NCI-H2107 (cell line): Measurements from ENCODE around the gene RGS7.
"Not testable (repeated sequence)": the region's sequence is repeated elsewhere in the genome, so short reads cannot be mapped to it uniquely, and the experiment has no call there.

Experiments used
- DNase-seq: peaks from one replicate; lab custom pipeline; 2025; lab: John Stamatoyannopoulos, UW

The RGS7 gene

GRCh38 chr1:240980342-240980741, 376.7 kb downstream of the RGS7 start:
- no peak for DNase-seq

- no peak for DNase-seq
These were observed 380.3 kb downstream of the RGS7 start for GRCh38 chr1:240976685-240977084.

- no peak for DNase-seq
These were observed 383.1 kb downstream of the RGS7 start for GRCh38 chr1:240973875-240974274.

GRCh38 chr1:240972059-240972458, 384.9 kb downstream of the RGS7 start:
- DNase-seq: not testable (repeated sequence)

GRCh38 chr1:240970253-240970652, 386.8 kb downstream of the RGS7 start:
- DNase-seq: no peak

GRCh38 chr1:240968864-240969263, 388.1 kb downstream of the RGS7 start:
- DNase-seq: no peak

GRCh38 chr1:240967070-240967724, 389.8 kb downstream of the RGS7 start:
- DNase-seq: no peak

GRCh38 chr1:240965581-240966091, 391.4 kb downstream of the RGS7 start:
- no peak for DNase-seq

GRCh38 chr1:240962086-240962485, 394.9 kb downstream of the RGS7 start:
- no peak for DNase-seq

GRCh38 chr1:240956424-240956823, 400.6 kb downstream of the RGS7 start:
- no peak for DNase-seq

- no peak for DNase-seq
These were observed 401.0 kb downstream of the RGS7 start for GRCh38 chr1:240956020-240956419.

GRCh38 chr1:240947438-240948224, 409.4 kb downstream of the RGS7 start:
- DNase-seq: no peak

GRCh38 chr1:240946926-240947325, 410.1 kb downstream of the RGS7 start:
- no peak for DNase-seq

- no peak for DNase-seq
These were observed 414.1 kb downstream of the RGS7 start for GRCh38 chr1:240942901-240943300.

GRCh38 chr1:240941701-240942370, 415.2 kb downstream of the RGS7 start:
- DNase-seq: no peak

- no peak for DNase-seq
These were observed 419.9 kb downstream of the RGS7 start for GRCh38 chr1:240936911-240937668.

- no peak for DNase-seq
These were observed 421.1 kb downstream of the RGS7 start for GRCh38 chr1:240935920-240936319.

GRCh38 chr1:240931031-240931430, 426.0 kb downstream of the RGS7 start:
- no peak for DNase-seq

- no peak for DNase-seq
These were observed 428.7 kb downstream of the RGS7 start for GRCh38 chr1:240928265-240928664.

GRCh38 chr1:240927821-240928220, 429.2 kb downstream of the RGS7 start:
- DNase-seq: no peak

- no peak for DNase-seq
These were observed 431.7 kb downstream of the RGS7 start for GRCh38 chr1:240925273-240925672.

- no peak for DNase-seq
These were observed 439.0 kb downstream of the RGS7 start for GRCh38 chr1:240917976-240918375.
